Endodermal cell (in vitro differentiated cells): ENCODE data around the gene LDLRAD4. TPM values are rescaled to one million over a fixed set of nuclear protein-coding genes. Genes with fewer than 3 reads are reported as not detected.

ENCODE experiments used
- DNase-seq: peaks from one replicate; pipeline ENCODE4 v3.0.0-alpha.2; 2017
- H3K27ac ChIP-seq: 2 replicates; pipeline ENCODE4 v1.5.1; 2013; ENCODE audit warnings: mild to moderate bottlenecking, low read depth, low read length, moderate library complexity
- H3K27me3 ChIP-seq: 2 replicates; pipeline ENCODE4 v1.6.1; 2013; ENCODE audit warnings: mild to moderate bottlenecking, low read length, moderate library complexity; ENCODE audit not compliant: insufficient read depth, control insufficient read depth, poor library complexity, severe bottlenecking
- H3K36me3 ChIP-seq: 2 replicates; pipeline ENCODE4 v1.7.0; 2013; ENCODE audit warnings: mild to moderate bottlenecking, low read length, moderate library complexity; ENCODE audit not compliant: control insufficient read depth, insufficient read depth
- H3K4me1 ChIP-seq: one replicate; pipeline ENCODE4 v1.7.0; 2013; ENCODE audit warnings: low read length; ENCODE audit not compliant: control insufficient read depth, insufficient read depth
- H3K4me3 ChIP-seq: 2 replicates; pipeline ENCODE4 v1.5.1; 2013; ENCODE audit warnings: mild to moderate bottlenecking, low read length, moderate library complexity
- H3K9ac ChIP-seq: 2 replicates; pipeline ENCODE4 v1.6.1; 2013; ENCODE audit warnings: mild to moderate bottlenecking, low read length, moderate library complexity; ENCODE audit not compliant: poor library complexity, severe bottlenecking; ENCODE audit errors: extremely low read depth
- H3K9me3 ChIP-seq: 2 replicates; pipeline ENCODE4 v1.6.1; 2013; ENCODE audit warnings: mild to moderate bottlenecking, low read length, moderate library complexity; ENCODE audit not compliant: control insufficient read depth
- H3K27ac Mint-ChIP-seq: 2 replicates; pipeline ENCODE4 v1.8.0; 2020; ENCODE audit warnings: mixed read lengths
- H3K27me3 Mint-ChIP-seq: 2 replicates; pipeline ENCODE4 v1.8.0; 2021; ENCODE audit warnings: mild to moderate bottlenecking, mixed read lengths; ENCODE audit not compliant: insufficient read depth
- H3K36me3 Mint-ChIP-seq: 2 replicates; pipeline ENCODE4 v1.8.0; 2020; ENCODE audit warnings: low read depth, mixed read lengths
- H3K4me1 Mint-ChIP-seq: 2 replicates; pipeline ENCODE4 v1.8.0; 2020; ENCODE audit warnings: mixed read lengths
- H3K4me3 Mint-ChIP-seq: 2 replicates; pipeline ENCODE4 v1.8.0; 2020; ENCODE audit warnings: mild to moderate bottlenecking, moderate library complexity, mixed read lengths
- H3K9me3 Mint-ChIP-seq: 2 replicates; pipeline ENCODE4 v1.8.0; 2020; ENCODE audit warnings: mild to moderate bottlenecking, mixed read lengths
- CTCF ChIP-seq: fragments of 200-600 bp; sonication (generic); conservative IDR thresholded peaks from 2 replicates; pipeline ENCODE4 v1.5.0; 2021; ENCODE audit warnings: antibody characterized with exemption, mild to moderate bottlenecking
- WGBS, 2 experiments: methylation state at CpG; one replicate each; pipeline versions ENCODE4 v1.1.5 to v1.1.7; 2013; ENCODE audit warnings: missing lambda C conversion rate in 2 of 2, mixed read lengths in 1 of 2; ENCODE audit not compliant: insufficient coverage in 1 of 2, insufficient read length in 1 of 2; 5-methylcytosine and 5-hydroxymethylcytosine counted together
- total RNA-seq, 2 donors: library from RNA; stranded (reverse); fragmentation: NEBNext Ultra II Directional in 1 of 2; extraction: Animal tissue kit (Norgen Biotek cat#: 25700) in 1 of 2; gene quantifications; 2 replicates in 1 of 2; 3 replicates in 1 of 2; pipeline ENCODE4 v1.2.1, GENCODE V29; 2021

LDLRAD4 gene
- total RNA-seq, 2 donors from 2014 or later = 14.9 to 15.1 TPM

GRCh38 chr18:13229001-13229671, 10.6 kb downstream of the LDLRAD4 start:
- WGBS, 2 experiments = 92 to 98% methylated on average over 12 to 13 of the region's 13 CpGs
- Mint-ChIP-seq H3K9me3 (no peaks in the 10 kb centered on the region), H3K27me3 (no peaks in the 10 kb centered on the region), H3K4me3 (no peak overlapping the region), H3K4me1 (peaks cover 6% of the 10 kb centered on the region), H3K36me3 (peaks cover 2% of the 10 kb centered on the region), H3K27ac (no peak overlapping the region)
- no peaks in the 10 kb centered on the region for H3K9me3 ChIP-seq
- H3K27me3 ChIP-seq = no peaks in the 10 kb centered on the region
- no peak overlapping the region for H3K4me3 ChIP-seq
- no peaks in the 10 kb centered on the region for H3K36me3 ChIP-seq
- TF ChIP-seq CTCF = no peak
- no peak overlapping the region for H3K9ac ChIP-seq
- H3K4me1 ChIP-seq = no peaks in the 10 kb centered on the region
- no peak for DNase-seq
- H3K27ac ChIP-seq = no peak overlapping the region

- Histone ChIP-seq H3K9ac (no peak overlapping the region), H3K4me3 (no peak overlapping the region), H3K9me3 (no peaks in the 10 kb centered on the region), H3K27me3 (no peaks in the 10 kb centered on the region), H3K27ac (no peak overlapping the region), H3K36me3 (no peaks in the 10 kb centered on the region), H3K4me1 (no peaks in the 10 kb centered on the region)
- DNase-seq = no peak
- H3K27ac Mint-ChIP-seq = peak overlapping the region; percentile 33
- 92 to 97% methylated on average over 11 to 17 of the region's 17 CpGs for WGBS, 2 experiments
- no peak for TF ChIP-seq CTCF
- peaks cover 2% of the 10 kb centered on the region for H3K36me3 Mint-ChIP-seq
- peaks cover 9% of the 10 kb centered on the region for H3K4me1 Mint-ChIP-seq
- no peak overlapping the region for H3K4me3 Mint-ChIP-seq
- H3K9me3 Mint-ChIP-seq = no peaks in the 10 kb centered on the region
- H3K27me3 Mint-ChIP-seq = no peaks in the 10 kb centered on the region
These were observed 12.6 kb downstream of the LDLRAD4 start for GRCh38 chr18:13231151-13231550.

GRCh38 chr18:13232086-13232917, 13.7 kb downstream of the LDLRAD4 start:
- Mint-ChIP-seq H3K9me3 (no peaks in the 10 kb centered on the region), H3K4me3 (no peak overlapping the region), H3K27ac (no peak overlapping the region), H3K4me1 (peaks cover 9% of the 10 kb centered on the region), H3K36me3 (peaks cover 2% of the 10 kb centered on the region), H3K27me3 (peaks cover 6% of the 10 kb centered on the region)
- no peaks in the 10 kb centered on the region for H3K9me3 ChIP-seq
- DNase-seq = no peak
- H3K4me3 ChIP-seq = no peak overlapping the region
- TF ChIP-seq CTCF = no peak
- no peak overlapping the region for H3K27ac ChIP-seq
- WGBS, 2 experiments = 90 to 91% methylated on average over 36 to 37 of the region's 37 CpGs
- peaks cover under 1% of the 10 kb centered on the region for H3K27me3 ChIP-seq
- no peaks in the 10 kb centered on the region for H3K36me3 ChIP-seq
- no peaks in the 10 kb centered on the region for H3K4me1 ChIP-seq
- H3K9ac ChIP-seq = no peak overlapping the region
